CD14-positive monocyte (primary cell): ENCODE results near the gene PLAGL2. TPM values are rescaled to one million over a fixed set of nuclear protein-coding genes. Genes with fewer than 3 reads are reported as not detected.

Source experiments
- DNase-seq, 3 donors: peaks; one replicate each; pipeline ENCODE4 v3.0.0-alpha.2; 2011 to 2022
- H2AFZ ChIP-seq: 2 replicates; pipeline ENCODE4 v1.6.0; 2012; ENCODE audit warnings: mild to moderate bottlenecking, low read depth, low read length, inconsistent platforms; ENCODE audit not compliant: insufficient read depth, poor library complexity, severe bottlenecking
- H3K27ac ChIP-seq, 2 donors: 1 replicate in 1 of 2; 2 replicates in 1 of 2; pipeline ENCODE4 v1.5.1; 2012 to 2013; ENCODE audit warnings: low read length in 2 of 2, control low read depth in 1 of 2, inconsistent platforms in 1 of 2, low read depth in 1 of 2, mild to moderate bottlenecking in 1 of 2
- H3K27me3 ChIP-seq, 2 donors: one replicate each; pipeline versions ENCODE4 v1.6.0 to v1.6.1; 2011 to 2013; ENCODE audit warnings: low read length in 2 of 2; ENCODE audit not compliant: control insufficient read depth in 2 of 2, insufficient read depth in 2 of 2
- H3K36me3 ChIP-seq, 2 donors: replicated peaks in 1 of 2; 1 replicate in 1 of 2; 2 replicates in 1 of 2; pipeline versions ENCODE4 v1.5.1 to v1.6.1; 2012 to 2013; ENCODE audit warnings: low read length in 2 of 2, control low read depth in 1 of 2, inconsistent platforms in 1 of 2, mild to moderate bottlenecking in 1 of 2; ENCODE audit not compliant: insufficient read depth in 2 of 2, control insufficient read depth in 1 of 2
- H3K4me1 ChIP-seq, 2 donors: 1 replicate in 1 of 2; 2 replicates in 1 of 2; pipeline versions ENCODE4 v1.5.1 to v1.6.1; 2012 to 2013; ENCODE audit warnings: low read length in 2 of 2, control low read depth in 1 of 2, inconsistent platforms in 1 of 2, mild to moderate bottlenecking in 1 of 2, moderate library complexity in 1 of 2; ENCODE audit not compliant: insufficient read depth in 2 of 2, control insufficient read depth in 1 of 2
- H3K4me2 ChIP-seq: replicated peaks from 2 replicates; pipeline ENCODE3; 2012; ENCODE audit warnings: low read length, moderate library complexity, mild to moderate bottlenecking; ENCODE audit not compliant: poor library complexity, severe bottlenecking; ENCODE audit errors: extremely low read depth
- H3K4me3 ChIP-seq, 3 experiments: fragments of 200-600 bp in 1 of 3; sonication (generic) in 1 of 3; replicated peaks in 1 of 3; 1 replicate in 2 of 3; 2 replicates in 1 of 3; pipeline ENCODE4 v1.5.1; 2011 to 2013; ENCODE audit warnings: low read length in 3 of 3, mild to moderate bottlenecking in 3 of 3, control low read depth in 2 of 3, low read depth in 2 of 3, inconsistent platforms in 1 of 3, moderate library complexity in 1 of 3
- H3K79me2 ChIP-seq: 2 replicates; pipeline ENCODE4 v1.6.0; 2012; ENCODE audit warnings: mild to moderate bottlenecking, control low read depth, inconsistent platforms, low read length, moderate library complexity; ENCODE audit not compliant: insufficient read depth
- H3K9ac ChIP-seq: 2 replicates; pipeline ENCODE4 v1.6.0; 2017; ENCODE audit warnings: low read length, mild to moderate bottlenecking; ENCODE audit not compliant: insufficient read depth, poor library complexity, severe bottlenecking
- H3K9me3 ChIP-seq, 2 donors: replicated peaks in 1 of 2; 1 replicate in 1 of 2; 2 replicates in 1 of 2; pipeline versions ENCODE4 v1.5.1 to v1.6.1; 2012 to 2013; ENCODE audit warnings: low read length in 2 of 2, control low read depth in 1 of 2; ENCODE audit not compliant: control insufficient read depth in 1 of 2, insufficient read depth in 1 of 2
- H4K20me1 ChIP-seq: 2 replicates; pipeline ENCODE4 v1.6.0; 2012; ENCODE audit warnings: mild to moderate bottlenecking, low read length, control low read depth, moderate library complexity; ENCODE audit not compliant: insufficient read depth
- H3K27ac Mint-ChIP-seq, 7 donors: one replicate each; pipeline ENCODE4 v1.8.0; 2020; ENCODE audit warnings: mild to moderate bottlenecking in 7 of 7, mixed read lengths in 7 of 7, moderate library complexity in 6 of 7, inconsistent platforms in 2 of 7
- H3K27me3 Mint-ChIP-seq, 3 donors: one replicate each; pipeline ENCODE4 v1.8.0; 2021 to 2022; ENCODE audit warnings: low read depth in 3 of 3, mild to moderate bottlenecking in 3 of 3, mixed read lengths in 3 of 3, moderate library complexity in 3 of 3, inconsistent platforms in 1 of 3
- H3K36me3 Mint-ChIP-seq, 2 donors: one replicate each; pipeline ENCODE4 v1.8.0; 2020; ENCODE audit warnings: mixed read lengths in 2 of 2, inconsistent platforms in 1 of 2, mild to moderate bottlenecking in 1 of 2
- H3K4me1 Mint-ChIP-seq: one replicate; pipeline ENCODE4 v1.8.0; 2020; ENCODE audit warnings: mild to moderate bottlenecking, mixed read lengths
- H3K4me3 Mint-ChIP-seq, 2 donors: one replicate each; pipeline ENCODE4 v1.8.0; 2020; ENCODE audit warnings: mild to moderate bottlenecking in 2 of 2, mixed read lengths in 2 of 2, moderate library complexity in 1 of 2
- H3K9me3 Mint-ChIP-seq, 7 donors: one replicate each; pipeline ENCODE4 v1.8.0; 2020 to 2022; ENCODE audit warnings: mixed read lengths in 7 of 7, mild to moderate bottlenecking in 6 of 7, moderate library complexity in 6 of 7, inconsistent platforms in 2 of 7
- WGBS: methylation state at CpG from one replicate; pipeline ENCODE4 v1.1.5; 2013; ENCODE audit warnings: missing lambda C conversion rate; ENCODE audit not compliant: insufficient coverage; 5-methylcytosine and 5-hydroxymethylcytosine counted together
- intact Hi-C, 2 donors: fragments of 100-400 bp; cut with micrococcal nuclease; formaldehyde crosslinking; loops; one replicate each; pipeline versions ENCODE4 v1.15.0 to v1.15.1; 2023
- polyA plus RNA-seq, 3 donors: library from polyadenylated mRNA; depleted of rRNA in 1 of 3; unstranded in 2 of 3; stranded (reverse) in 1 of 3; fragments of 300-500 nt in 2 of 3; fragments of >200 nt in 1 of 3; fragmentation: Illumina TruSeq in 2 of 3; gene quantifications; 1 replicate in 2 of 3; 2 replicates in 1 of 3; pipeline ENCODE4 v1.2.3, GENCODE V29; 2012 to 2021
- TF ChIP-seq, protein P1 (sequence below): fragments of 200-600 bp; IDR thresholded peaks from one replicate; pipeline ENCODE4 v1.8.0; 2022; ENCODE audit warnings: antibody characterized with exemption, mild to moderate bottlenecking

Gene PLAGL2
- polyA plus RNA-seq, 3 donors: 6.2 to 31.7 (median 14.7) TPM

- Mint-ChIP-seq H3K27ac (peak overlapping the region in 5 of 7 donors; percentile 10 to 90 (median 76)), H3K9me3 (no peaks in the 10 kb centered on the region), H3K4me1 (peaks cover 79% of the 10 kb centered on the region), H3K4me3 (no peak overlapping the region), H3K27me3 (peaks cover 0 to 2% (median 0%) of the 10 kb centered on the region in 3 donors), H3K36me3 (peaks cover 49 to 50% of the 10 kb centered on the region in 2 donors)
- TF ChIP-seq, protein P1, sequence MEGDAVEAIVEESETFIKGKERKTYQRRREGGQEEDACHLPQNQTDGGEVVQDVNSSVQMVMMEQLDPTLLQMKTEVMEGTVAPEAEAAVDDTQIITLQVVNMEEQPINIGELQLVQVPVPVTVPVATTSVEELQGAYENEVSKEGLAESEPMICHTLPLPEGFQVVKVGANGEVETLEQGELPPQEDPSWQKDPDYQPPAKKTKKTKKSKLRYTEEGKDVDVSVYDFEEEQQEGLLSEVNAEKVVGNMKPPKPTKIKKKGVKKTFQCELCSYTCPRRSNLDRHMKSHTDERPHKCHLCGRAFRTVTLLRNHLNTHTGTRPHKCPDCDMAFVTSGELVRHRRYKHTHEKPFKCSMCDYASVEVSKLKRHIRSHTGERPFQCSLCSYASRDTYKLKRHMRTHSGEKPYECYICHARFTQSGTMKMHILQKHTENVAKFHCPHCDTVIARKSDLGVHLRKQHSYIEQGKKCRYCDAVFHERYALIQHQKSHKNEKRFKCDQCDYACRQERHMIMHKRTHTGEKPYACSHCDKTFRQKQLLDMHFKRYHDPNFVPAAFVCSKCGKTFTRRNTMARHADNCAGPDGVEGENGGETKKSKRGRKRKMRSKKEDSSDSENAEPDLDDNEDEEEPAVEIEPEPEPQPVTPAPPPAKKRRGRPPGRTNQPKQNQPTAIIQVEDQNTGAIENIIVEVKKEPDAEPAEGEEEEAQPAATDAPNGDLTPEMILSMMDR: no peak
- Histone ChIP-seq H2AFZ (no peak overlapping the region), H3K27ac (peak overlapping the region in 1 of 2 donors; percentile 85), H3K4me1 (peaks cover 71 to 83% of the 10 kb centered on the region in 2 donors), H3K36me3 (peaks cover 9 to 35% of the 10 kb centered on the region in 2 donors), H3K79me2 (peaks cover 8% of the 10 kb centered on the region), H3K4me3 (no peak overlapping the region), H3K9me3 (no peaks in the 10 kb centered on the region), H3K27me3 (no peaks in the 10 kb centered on the region), H4K20me1 (no peaks in the 10 kb centered on the region), H3K4me2 (no peak overlapping the region), H3K9ac (no peak overlapping the region)
- no peak for DNase-seq
- intact Hi-C loops: no loop called here
- WGBS: 97% methylated on average over 13 of the region's 13 CpGs
Measured at GRCh38 chr20:32230707-32231106, 23.2 kb upstream of the PLAGL2 start.

GRCh38 chr20:32229251-32229747 lies 21.8 kb upstream of the PLAGL2 start:
- Histone ChIP-seq H4K20me1 (no peaks in the 10 kb centered on the region), H3K36me3 (peaks cover 6 to 30% of the 10 kb centered on the region in 2 donors), H3K4me2 (no peak overlapping the region), H3K27ac (peak overlapping the region in 1 of 2 donors; percentile 85), H3K79me2 (peaks cover 8% of the 10 kb centered on the region), H2AFZ (no peak overlapping the region), H3K9me3 (no peaks in the 10 kb centered on the region), H3K4me3 (no peak overlapping the region), H3K9ac (no peak overlapping the region), H3K4me1 (peaks cover 61 to 70% of the 10 kb centered on the region in 2 donors), H3K27me3 (no peaks in the 10 kb centered on the region)
- peak overlapping the region in 1 of 7 donors; percentile 29 for H3K27ac Mint-ChIP-seq
- peaks cover 70% of the 10 kb centered on the region for H3K4me1 Mint-ChIP-seq
- H3K4me3 Mint-ChIP-seq: no peak overlapping the region
- TF ChIP-seq, protein P1: no peak
- intact Hi-C loops: no loop called here
- no peaks in the 10 kb centered on the region for H3K9me3 Mint-ChIP-seq
- peaks cover 40 to 45% of the 10 kb centered on the region in 2 donors for H3K36me3 Mint-ChIP-seq
- no peak for DNase-seq
- H3K27me3 Mint-ChIP-seq: peaks cover 0 to 2% (median 0%) of the 10 kb centered on the region in 3 donors
- WGBS: 100% methylated on average over 2 of the region's 5 CpGs
